ENCODE results near the gene JPT2.
A peak's percentile ranks its signal among the peaks of the same experiment; 100 is the strongest.

Gene JPT2

DNA sequence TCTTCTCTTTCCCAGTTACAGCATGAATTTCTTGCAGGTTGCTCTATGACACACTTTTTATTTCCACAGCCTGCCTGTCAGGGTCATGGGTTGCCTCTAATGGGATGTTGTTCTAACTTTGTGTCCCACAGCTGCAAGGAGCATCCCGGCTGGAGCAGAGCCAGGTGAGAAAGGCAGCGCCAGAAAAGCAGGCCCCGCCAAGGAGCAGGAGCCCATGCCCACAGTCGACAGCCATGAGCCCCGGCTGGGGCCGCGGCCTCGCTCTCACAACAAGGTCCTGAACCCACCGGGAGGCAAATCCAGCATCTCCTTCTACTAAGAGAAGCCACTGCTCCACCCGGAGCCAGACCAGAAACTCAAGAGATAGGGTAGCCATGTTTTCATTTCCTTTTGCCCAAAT lies 20.6 kb downstream of the JPT2 start:
- TF ChIP-seq, protein P1, sequence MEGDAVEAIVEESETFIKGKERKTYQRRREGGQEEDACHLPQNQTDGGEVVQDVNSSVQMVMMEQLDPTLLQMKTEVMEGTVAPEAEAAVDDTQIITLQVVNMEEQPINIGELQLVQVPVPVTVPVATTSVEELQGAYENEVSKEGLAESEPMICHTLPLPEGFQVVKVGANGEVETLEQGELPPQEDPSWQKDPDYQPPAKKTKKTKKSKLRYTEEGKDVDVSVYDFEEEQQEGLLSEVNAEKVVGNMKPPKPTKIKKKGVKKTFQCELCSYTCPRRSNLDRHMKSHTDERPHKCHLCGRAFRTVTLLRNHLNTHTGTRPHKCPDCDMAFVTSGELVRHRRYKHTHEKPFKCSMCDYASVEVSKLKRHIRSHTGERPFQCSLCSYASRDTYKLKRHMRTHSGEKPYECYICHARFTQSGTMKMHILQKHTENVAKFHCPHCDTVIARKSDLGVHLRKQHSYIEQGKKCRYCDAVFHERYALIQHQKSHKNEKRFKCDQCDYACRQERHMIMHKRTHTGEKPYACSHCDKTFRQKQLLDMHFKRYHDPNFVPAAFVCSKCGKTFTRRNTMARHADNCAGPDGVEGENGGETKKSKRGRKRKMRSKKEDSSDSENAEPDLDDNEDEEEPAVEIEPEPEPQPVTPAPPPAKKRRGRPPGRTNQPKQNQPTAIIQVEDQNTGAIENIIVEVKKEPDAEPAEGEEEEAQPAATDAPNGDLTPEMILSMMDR (IDR thresholded peaks at IDR 0.05; ENCODE audit: low read depth, low read length) = no peak
- no peak overlapping the region for H3K4me3 ChIP-seq (ENCODE audit: low read depth, low read length)

DNA sequence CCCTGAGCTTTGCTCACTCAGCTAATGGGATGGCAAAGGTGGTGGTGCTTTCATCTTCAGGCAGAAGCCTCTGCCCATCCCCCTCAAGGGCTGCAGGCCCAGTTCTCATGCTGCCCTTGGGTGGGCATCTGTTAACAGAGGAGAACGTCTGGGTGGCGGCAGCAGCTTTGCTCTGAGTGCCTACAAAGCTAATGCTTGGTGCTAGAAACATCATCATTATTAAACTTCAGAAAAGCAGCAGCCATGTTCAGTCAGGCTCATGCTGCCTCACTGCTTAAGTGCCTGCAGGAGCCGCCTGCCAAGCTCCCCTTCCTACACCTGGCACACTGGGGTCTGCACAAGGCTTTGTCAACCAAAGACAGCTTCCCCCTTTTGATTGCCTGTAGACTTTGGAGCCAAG lies 22.2 kb downstream of the JPT2 start:
- TF ChIP-seq, protein P1 (IDR thresholded peaks at IDR 0.05; ENCODE audit: low read depth, low read length) = no peak
- H3K4me3 ChIP-seq (ENCODE audit: low read depth, low read length) = no peak overlapping the region

DNA sequence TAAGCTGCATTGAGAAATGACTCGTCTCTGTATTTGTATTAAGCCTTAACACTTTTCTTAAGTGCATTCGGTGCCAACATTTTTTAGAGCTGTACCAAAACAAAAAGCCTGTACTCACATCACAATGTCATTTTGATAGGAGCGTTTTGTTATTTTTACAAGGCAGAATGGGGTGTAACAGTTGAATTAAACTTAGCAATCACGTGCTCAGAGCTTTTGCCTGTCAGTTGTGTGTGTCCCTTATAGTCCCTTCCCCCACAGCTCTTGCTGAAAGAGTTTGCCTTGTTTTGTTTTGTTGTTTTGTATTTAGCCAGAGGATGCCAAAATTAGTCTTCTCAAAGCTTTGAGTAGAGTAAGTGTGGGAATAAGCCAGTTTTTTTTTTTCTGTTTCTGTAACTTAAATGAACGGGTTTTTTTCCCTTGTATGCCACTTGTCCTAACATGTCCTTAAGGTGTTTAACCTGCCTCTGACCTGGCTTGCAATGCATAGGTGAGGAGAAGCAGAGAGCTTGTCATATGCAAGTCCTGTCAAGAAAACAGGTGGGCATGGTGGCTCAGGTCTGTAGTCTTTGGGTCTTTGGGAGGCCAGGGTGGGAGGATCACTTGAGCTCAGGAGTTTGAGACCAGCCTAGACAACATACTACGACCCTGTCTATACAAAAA lies 23.3 kb downstream of the JPT2 start:
- H3K4me3 ChIP-seq (ENCODE audit: low read depth, low read length) = no peak overlapping the region
- TF ChIP-seq, protein P1 (IDR thresholded peaks at IDR 0.05; ENCODE audit: low read depth, low read length) = no peak

DNA sequence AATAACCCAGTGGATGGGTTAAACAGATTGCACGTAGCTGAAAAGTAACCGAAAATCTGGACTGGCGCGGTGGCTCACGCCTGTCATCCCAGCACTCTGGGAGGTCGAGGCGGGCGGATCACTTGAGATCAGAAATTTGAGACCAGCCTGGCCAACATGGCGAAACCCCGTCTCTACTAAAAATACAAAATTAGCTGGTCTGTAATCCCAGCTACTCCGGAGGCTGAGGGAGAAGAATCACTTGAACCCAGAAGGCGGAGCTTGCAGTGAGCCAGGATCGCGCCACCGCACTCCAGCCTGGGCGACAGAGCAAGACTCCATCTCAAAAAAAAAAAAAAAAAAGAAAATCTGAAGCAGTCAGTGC lies 27.2 kb downstream of the JPT2 start:
- H3K4me3 ChIP-seq (ENCODE audit: low read depth, low read length) = peak overlapping the region; percentile 91

DNA sequence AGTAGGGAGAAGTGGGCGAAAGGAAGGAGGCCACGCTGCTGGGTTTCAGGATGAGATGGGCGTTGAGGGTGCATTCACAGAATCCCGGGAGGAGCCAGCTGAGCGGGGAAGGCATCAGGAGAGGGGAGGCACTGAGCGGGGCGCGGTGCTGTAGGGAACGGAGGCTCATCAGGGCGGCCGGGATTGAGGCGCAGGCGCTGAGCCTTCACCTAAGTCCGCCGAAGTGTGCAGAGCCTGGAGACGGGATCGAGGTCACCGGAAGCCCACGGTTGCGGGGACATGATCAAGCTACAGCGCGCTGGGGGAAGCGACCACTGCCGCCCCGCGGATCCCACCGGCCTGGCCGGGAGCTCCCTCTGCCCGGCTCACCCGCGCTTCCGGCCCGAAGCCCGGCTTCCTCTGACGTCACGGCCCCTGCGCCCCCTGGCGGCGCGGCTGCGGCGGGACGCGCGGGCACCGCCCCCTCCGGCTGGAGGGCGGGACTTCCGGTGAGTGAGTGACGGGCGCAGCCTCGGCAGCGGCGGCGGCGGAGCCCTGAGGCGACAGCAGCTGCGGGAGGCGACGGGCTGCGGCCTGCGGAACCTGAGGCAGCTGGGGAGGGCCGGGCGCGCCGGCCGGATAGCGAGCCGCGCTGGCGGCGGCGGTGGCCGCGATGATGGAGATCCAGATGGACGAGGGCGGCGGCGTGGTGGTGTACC lies 27.8 kb downstream of the JPT2 start, which contains the start of gene MAPK8IP3:
TSS of gene MAPK8IP3 (plus strand) at position 508 of the 698 bp plus-strand sequence. CDS start at position 653, 145 bp downstream.
- peak within 1 kb of the TSS; percentile 91 for H3K4me3 ChIP-seq (ENCODE audit: low read depth, low read length)
- TF ChIP-seq, protein P1 (IDR thresholded peaks at IDR 0.05; ENCODE audit: low read depth, low read length) = peak; percentile 60

DNA sequence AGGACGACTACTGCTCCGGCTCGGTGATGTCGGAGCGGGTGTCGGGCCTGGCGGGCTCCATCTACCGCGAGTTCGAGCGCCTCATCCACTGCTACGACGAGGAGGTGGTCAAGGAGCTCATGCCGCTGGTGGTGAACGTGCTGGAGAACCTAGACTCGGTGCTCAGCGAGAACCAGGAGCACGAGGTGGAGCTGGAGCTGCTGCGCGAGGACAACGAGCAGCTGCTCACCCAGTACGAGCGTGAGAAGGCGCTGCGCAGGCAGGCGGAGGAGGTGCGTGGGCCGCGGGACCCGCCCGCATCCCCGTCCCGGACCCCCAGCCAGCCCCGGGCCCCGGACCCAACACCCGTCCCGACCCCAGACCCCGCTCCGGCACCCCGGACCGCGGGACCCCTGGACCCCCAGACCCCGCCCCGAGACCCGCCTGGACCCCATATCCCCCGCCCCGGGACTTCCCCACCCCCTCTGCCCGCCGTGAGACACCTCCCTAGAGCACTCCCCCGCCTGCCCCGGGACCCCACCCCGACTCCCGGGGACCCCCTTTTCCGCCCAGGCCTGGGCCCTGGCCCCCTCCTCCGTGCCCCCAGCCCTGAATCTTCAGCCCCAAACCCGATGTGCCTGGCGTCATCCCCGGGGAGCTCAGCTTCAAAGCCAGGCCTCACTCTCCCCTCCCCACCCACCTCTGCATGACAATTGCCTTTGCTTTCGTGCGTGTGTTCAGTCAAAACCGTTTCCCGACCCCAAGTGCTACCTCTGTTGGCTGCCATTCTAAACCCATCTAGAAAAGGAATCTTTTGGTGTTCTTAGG lies 28.5 kb downstream of the JPT2 start:
- TF ChIP-seq, protein P1 (IDR thresholded peaks at IDR 0.05; ENCODE audit: low read depth, low read length) = no peak
- peak overlapping the region; percentile 91 for H3K4me3 ChIP-seq (ENCODE audit: low read depth, low read length)

DNA sequence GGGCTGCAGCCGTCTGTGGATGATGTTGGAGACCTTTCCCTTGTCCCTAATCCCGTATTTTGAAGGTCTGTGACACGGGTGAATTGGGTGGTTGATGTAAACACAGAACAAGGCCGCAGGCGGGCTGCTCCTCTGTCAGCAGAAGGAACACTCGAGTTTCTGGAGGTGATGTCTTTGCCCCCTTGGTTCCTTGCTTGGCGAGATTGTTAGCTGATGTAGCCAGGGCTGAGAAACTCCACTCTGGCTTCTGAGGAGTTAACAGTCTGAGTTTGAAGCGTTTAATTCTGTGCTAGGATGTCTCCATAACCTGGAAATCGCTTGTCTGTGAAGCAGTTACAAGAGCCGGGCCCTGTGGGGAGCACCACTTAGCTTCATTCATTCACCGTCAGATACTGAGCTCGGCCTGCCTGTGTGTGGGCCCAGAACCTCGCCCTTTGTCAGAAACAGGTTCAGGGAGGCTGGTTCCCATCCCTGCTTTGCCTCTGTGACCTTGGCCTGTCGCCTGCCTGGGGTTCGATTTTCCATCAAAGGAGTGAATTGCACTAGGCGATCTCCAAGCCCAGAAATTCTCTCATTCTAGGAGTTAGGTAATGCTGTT lies 29.2 kb downstream of the JPT2 start:
- peak overlapping the region; percentile 91 for H3K4me3 ChIP-seq (ENCODE audit: low read depth, low read length)
- TF ChIP-seq, protein P1 (IDR thresholded peaks at IDR 0.05; ENCODE audit: low read depth, low read length) = no peak

All from WI38 (cell line).